Osteoblast (primary cell): ENCODE measurements around the gene CACNA1C. TPM values are rescaled to one million over a fixed set of nuclear protein-coding genes. Genes with fewer than 3 reads are reported as not detected.

Experiments
- DNase-seq: peaks from one replicate; pipeline ENCODE4 v3.0.0; 2011; ENCODE audit warnings: low spot score, mixed read lengths; ENCODE audit not compliant: insufficient read length; ENCODE audit errors: missing footprints
- H2AFZ ChIP-seq: 2 replicates; pipeline ENCODE4 v1.6.0; 2011; ENCODE audit warnings: mild to moderate bottlenecking, low read length
- H3K27ac ChIP-seq: 2 replicates; pipeline ENCODE4 v1.5.1; 2011; ENCODE audit warnings: mild to moderate bottlenecking, low read depth, low read length, moderate library complexity
- H3K27me3 ChIP-seq: 2 replicates; pipeline ENCODE4 v1.6.0; 2012; ENCODE audit warnings: mild to moderate bottlenecking, control low read depth, inconsistent platforms, low read length, moderate library complexity; ENCODE audit not compliant: insufficient read depth
- H3K36me3 ChIP-seq: 2 replicates; pipeline ENCODE4 v1.5.1; 2011; ENCODE audit warnings: mild to moderate bottlenecking, low read length, control low read depth, moderate library complexity; ENCODE audit not compliant: insufficient read depth
- H3K4me1 ChIP-seq: 2 replicates; pipeline ENCODE4 v1.5.1; 2011; ENCODE audit warnings: mild to moderate bottlenecking, low read length, control low read depth, moderate library complexity; ENCODE audit not compliant: insufficient read depth
- H3K4me2 ChIP-seq: 2 replicates; pipeline ENCODE4 v1.6.0; 2011; ENCODE audit warnings: mild to moderate bottlenecking, low read length; ENCODE audit not compliant: insufficient read depth
- H3K4me3 ChIP-seq: fragments of 200-600 bp; sonication (generic); 3 replicates; pipeline ENCODE4 v1.5.1; 2012; ENCODE audit warnings: mild to moderate bottlenecking, low read length, inconsistent platforms; ENCODE audit not compliant: insufficient read depth
- H3K79me2 ChIP-seq: 2 replicates; pipeline ENCODE4 v1.6.0; 2012; ENCODE audit warnings: mild to moderate bottlenecking, low read length, control low read depth, inconsistent platforms; ENCODE audit not compliant: insufficient read depth
- H3K9me3 ChIP-seq: 2 replicates; pipeline ENCODE4 v1.5.1; 2011; ENCODE audit warnings: low read depth, low read length, control low read depth
- H4K20me1 ChIP-seq: 2 replicates; pipeline ENCODE4 v1.6.0; 2012; ENCODE audit warnings: mild to moderate bottlenecking, low read length, control low read depth; ENCODE audit not compliant: insufficient read depth
- total RNA-seq: library from RNA; depleted of rRNA; stranded (reverse); fragments of >200 nt; gene quantifications from 2 replicates; pipeline ENCODE4 v1.2.3, GENCODE V29; 2012
- TF ChIP-seq, protein P1 (sequence below): IDR thresholded peaks from 2 replicates; pipeline ENCODE4 v1.5.1; 2011; ENCODE audit warnings: mild to moderate bottlenecking, low read depth, low read length, moderate library complexity; ENCODE audit errors: extremely low read depth

CACNA1C gene
- total RNA-seq, 1 donor = 19.2 TPM

DNA sequence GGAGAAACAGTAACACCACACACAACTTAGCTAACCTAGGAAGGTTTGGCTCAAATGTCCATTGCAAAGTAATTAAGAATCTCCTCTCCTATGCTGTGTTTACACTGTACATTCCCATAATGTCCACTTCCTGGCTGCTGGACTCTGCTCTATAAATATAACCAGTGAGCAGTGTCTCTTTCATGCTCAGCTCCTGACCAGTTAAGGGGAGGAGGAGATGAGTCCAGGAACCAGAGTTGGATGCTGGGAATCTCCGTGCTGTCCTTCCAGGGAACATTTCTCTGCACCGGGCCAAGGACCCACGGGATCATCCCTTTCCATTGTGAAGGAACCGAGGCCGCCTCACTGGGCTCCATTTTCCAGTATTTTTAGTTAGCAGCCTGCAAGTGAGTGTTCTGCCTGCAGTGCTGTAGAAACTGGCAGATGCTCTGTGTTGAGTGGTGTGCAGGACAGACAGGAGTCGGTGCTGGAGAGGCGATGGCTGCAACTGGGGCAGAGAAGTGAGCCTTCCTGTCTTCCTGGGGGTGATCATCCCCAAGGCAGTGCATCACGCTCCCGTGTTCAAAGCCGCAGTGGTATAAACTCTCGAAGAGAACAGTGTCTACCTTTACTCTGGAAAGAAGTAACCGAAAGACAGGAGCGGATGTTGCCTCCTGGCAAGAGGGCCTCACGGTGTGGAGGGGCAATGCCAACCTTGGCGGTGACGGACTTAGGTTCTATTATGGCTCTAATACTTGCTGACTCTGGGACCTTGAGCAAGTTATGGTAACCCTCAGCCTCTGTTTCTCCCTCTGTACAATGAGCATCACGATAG is 195.5 kb downstream of the CACNA1C start:
- Histone ChIP-seq H3K79me2 (peaks cover 19% of the 10 kb centered on the region), H3K36me3 (no peaks in the 10 kb centered on the region), H3K9me3 (no peaks in the 10 kb centered on the region), H4K20me1 (no peaks in the 10 kb centered on the region), H3K4me1 (peaks cover 55% of the 10 kb centered on the region), H3K27ac (peak overlapping the region; percentile 58), H3K27me3 (no peaks in the 10 kb centered on the region), H3K4me2 (no peak overlapping the region), H3K4me3 (no peak overlapping the region), H2AFZ (peak overlapping the region; percentile 48)
- DNase-seq = peak; percentile 76
- TF ChIP-seq, protein P1, sequence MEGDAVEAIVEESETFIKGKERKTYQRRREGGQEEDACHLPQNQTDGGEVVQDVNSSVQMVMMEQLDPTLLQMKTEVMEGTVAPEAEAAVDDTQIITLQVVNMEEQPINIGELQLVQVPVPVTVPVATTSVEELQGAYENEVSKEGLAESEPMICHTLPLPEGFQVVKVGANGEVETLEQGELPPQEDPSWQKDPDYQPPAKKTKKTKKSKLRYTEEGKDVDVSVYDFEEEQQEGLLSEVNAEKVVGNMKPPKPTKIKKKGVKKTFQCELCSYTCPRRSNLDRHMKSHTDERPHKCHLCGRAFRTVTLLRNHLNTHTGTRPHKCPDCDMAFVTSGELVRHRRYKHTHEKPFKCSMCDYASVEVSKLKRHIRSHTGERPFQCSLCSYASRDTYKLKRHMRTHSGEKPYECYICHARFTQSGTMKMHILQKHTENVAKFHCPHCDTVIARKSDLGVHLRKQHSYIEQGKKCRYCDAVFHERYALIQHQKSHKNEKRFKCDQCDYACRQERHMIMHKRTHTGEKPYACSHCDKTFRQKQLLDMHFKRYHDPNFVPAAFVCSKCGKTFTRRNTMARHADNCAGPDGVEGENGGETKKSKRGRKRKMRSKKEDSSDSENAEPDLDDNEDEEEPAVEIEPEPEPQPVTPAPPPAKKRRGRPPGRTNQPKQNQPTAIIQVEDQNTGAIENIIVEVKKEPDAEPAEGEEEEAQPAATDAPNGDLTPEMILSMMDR = no peak

DNA sequence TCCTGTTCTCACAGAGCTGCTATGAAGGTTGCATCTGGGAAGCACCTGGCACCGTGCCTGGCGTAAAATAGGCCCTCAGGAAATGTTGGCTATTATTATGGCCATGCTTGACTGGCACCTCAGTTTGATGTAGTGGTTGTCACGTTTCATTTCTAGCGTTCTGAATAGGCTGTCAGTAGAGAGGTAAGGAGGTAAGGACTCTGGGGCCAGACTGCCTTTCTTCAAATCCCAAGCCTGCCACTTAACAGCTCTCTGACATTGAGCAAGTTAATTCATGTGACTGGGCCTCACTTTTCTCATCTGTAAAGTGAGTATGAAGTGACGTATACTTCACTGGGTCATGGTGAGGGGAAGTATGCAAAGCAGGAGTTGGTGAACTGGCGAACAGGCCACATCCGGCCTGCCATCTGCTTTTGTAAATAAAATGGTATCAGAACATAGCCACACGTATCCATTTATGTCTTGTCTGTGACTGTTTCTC is 196.2 kb downstream of the CACNA1C start:
- Histone ChIP-seq H3K4me3 (no peak overlapping the region), H2AFZ (no peak overlapping the region), H3K79me2 (peaks cover 19% of the 10 kb centered on the region), H3K9me3 (no peaks in the 10 kb centered on the region), H3K4me2 (no peak overlapping the region), H3K4me1 (peaks cover 48% of the 10 kb centered on the region), H3K27ac (peak overlapping the region; percentile 58), H3K36me3 (no peaks in the 10 kb centered on the region), H3K27me3 (no peaks in the 10 kb centered on the region), H4K20me1 (no peaks in the 10 kb centered on the region)
- peak; percentile 73 for DNase-seq
- TF ChIP-seq, protein P1 = no peak

DNA sequence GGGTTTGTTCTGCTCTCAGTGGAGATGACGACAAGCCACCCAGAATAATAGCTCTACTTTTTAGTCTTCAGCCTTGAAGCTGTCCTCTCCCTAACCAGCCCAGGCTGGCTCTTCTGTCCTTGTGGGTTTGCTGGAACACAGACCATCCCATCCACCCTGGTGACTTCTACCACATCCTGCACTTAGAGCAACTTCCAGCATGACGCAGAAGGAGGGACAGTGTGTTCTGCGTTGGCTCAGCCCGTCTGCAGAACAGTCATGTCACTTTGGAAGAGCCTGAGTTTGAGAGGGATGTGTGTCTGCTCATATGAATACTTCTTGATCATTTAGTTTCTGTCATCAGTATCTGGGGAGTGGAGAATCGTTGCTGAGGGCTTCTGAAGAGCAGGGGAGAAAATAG is 198.0 kb downstream of the CACNA1C start:
- Histone ChIP-seq H3K79me2 (peaks cover 18% of the 10 kb centered on the region), H3K4me3 (no peak overlapping the region), H2AFZ (no peak overlapping the region), H3K36me3 (no peaks in the 10 kb centered on the region), H3K27me3 (no peaks in the 10 kb centered on the region), H3K27ac (peak overlapping the region; percentile 58), H3K4me1 (peaks cover 38% of the 10 kb centered on the region), H4K20me1 (no peaks in the 10 kb centered on the region), H3K9me3 (no peaks in the 10 kb centered on the region), H3K4me2 (peak overlapping the region; percentile 0)
- TF ChIP-seq, protein P1 = no peak
- peak; percentile 92 for DNase-seq

DNA sequence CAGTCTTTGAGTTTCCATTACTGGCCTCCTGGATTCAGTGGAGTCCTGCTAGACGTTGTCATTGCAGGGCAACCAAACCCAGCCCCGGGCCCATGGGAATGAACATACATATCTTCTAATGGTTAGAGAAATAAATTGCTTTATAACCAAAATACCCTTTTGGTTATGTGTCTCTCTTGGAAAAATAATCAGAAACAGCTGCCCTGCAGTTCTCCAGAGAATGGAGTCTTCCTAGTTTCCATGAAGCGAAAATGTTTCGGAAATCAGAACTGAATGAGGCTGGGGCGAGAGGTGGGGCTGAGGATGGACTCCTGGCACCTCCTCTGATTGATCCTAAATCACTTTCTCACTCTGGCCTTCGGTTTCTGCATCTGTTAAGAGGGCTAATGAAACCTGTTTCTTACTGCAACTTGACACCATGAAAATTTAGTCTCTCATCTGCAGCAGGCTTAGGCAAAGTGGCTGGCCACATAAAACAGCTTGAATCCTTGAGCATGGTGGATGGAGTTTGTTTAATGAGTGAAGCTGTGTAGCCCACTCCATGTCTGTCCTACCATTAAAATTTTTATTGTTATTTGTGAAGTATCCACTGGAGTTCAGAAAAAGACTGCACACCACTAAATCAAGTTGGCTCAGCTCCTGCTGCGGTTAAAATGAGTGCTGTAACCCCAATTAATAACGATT is 198.9 kb downstream of the CACNA1C start:
- no peaks in the 10 kb centered on the region for H3K27me3 ChIP-seq
- H3K79me2 ChIP-seq = peaks cover 12% of the 10 kb centered on the region
- H3K4me1 ChIP-seq = peaks cover 45% of the 10 kb centered on the region
- H3K36me3 ChIP-seq = no peaks in the 10 kb centered on the region
- TF ChIP-seq, protein P1 = no peak
- no peak overlapping the region for H2AFZ ChIP-seq
- H4K20me1 ChIP-seq = no peaks in the 10 kb centered on the region
- no peak overlapping the region for H3K4me2 ChIP-seq
- H3K4me3 ChIP-seq = no peak overlapping the region
- no peaks in the 10 kb centered on the region for H3K9me3 ChIP-seq
- H3K27ac ChIP-seq = peak overlapping the region; percentile 58
- DNase-seq = no peak
